A549 (cell line): Measurements from ENCODE around the gene TSTD1. TPM values are rescaled to one million over a fixed set of nuclear protein-coding genes. Genes with fewer than 3 reads are reported as not detected.
A peak's percentile ranks its signal among the peaks of the same experiment; 100 is the strongest.

Experiments used
- ATAC-seq, 2 experiments: fragments of 200-7000 bp in 1 of 2; fragments of >200 bp in 1 of 2; cut with Nextera tagmentation in 1 of 2; cut with Tn5 transposase in 1 of 2; 3 replicates each; pipeline versions ENCODE4 v1.8.0 to v1.9.1; 2018 to 2020; ENCODE audit warnings: mild to moderate bottlenecking in 1 of 2, moderate library complexity in 1 of 2
- CTCF ChIA-PET: fragments of 300-600 bp; sonication (Branson Sonifier 250); formaldehyde crosslinking; extraction: SDS; loops from one replicate; lab custom pipeline; 2021; ENCODE audit warnings: antibody characterized with exemption, inconsistent platforms; lab: Yijun Ruan, JAX
- POLR2A ChIA-PET: fragments of 350-600 bp; formaldehyde crosslinking; extraction: SDS; loops from one replicate; lab custom pipeline; 2021; ENCODE audit warnings: antibody characterized with exemption, inconsistent platforms; lab: Yijun Ruan, JAX
- DNase-seq, 2 experiments: peaks; one replicate each; pipeline versions ENCODE4 v3.0.0 to v3.0.0-alpha.2; 2011 to 2016; ENCODE audit warnings: low read depth in 1 of 2, low spot score in 1 of 2
- FAIRE-seq: peaks from 2 replicates; lab custom pipeline; 2011; peaks lifted over from hg19 to GRCh38; lab: Jason Lieb, UNC
- H3K27ac ChIP-seq, 2 experiments: fragments of >200 bp; sonication (Bioruptor Twin); formaldehyde crosslinking; 3 replicates each; pipeline ENCODE4 v1.5.1; 2016 to 2017
- H3K4me1 ChIP-seq: fragments of >200 bp; sonication (Bioruptor Twin); formaldehyde crosslinking; 3 replicates; pipeline ENCODE4 v1.6.1; 2016
- H3K4me2 ChIP-seq: fragments of >200 bp; sonication (Bioruptor Twin); formaldehyde crosslinking; 3 replicates; pipeline ENCODE4 v1.6.1; 2016
- H3K4me3 ChIP-seq: fragments of >200 bp; sonication (Bioruptor Twin); formaldehyde crosslinking; 3 replicates; pipeline ENCODE4 v1.5.1; 2016
- H3K9me3 ChIP-seq: fragments of >200 bp; sonication (Bioruptor Twin); formaldehyde crosslinking; 3 replicates; pipeline ENCODE4 v1.6.1; 2016
- CBX8 ChIP-seq: fragments of 200-600 bp; sonication (generic); IDR thresholded peaks from 2 replicates; pipeline ENCODE4 v1.6.1; 2016
- CEBPB ChIP-seq, 2 experiments: fragments of >200 bp in 1 of 2; sonication (Bioruptor Twin) in 1 of 2; formaldehyde crosslinking in 1 of 2; IDR thresholded peaks; 2 replicates each; pipeline ENCODE4 v1.6.1; 2012 to 2016
- CHD2 ChIP-seq: fragments of 150-350 bp; IDR thresholded peaks from 2 replicates; pipeline ENCODE4 v1.6.1; 2014; ENCODE audit warnings: low read length; ENCODE audit not compliant: partially characterized antibody
- CTCF ChIP-seq: fragments of >200 bp; sonication (Bioruptor Twin); formaldehyde crosslinking; IDR thresholded peaks from 3 replicates; pipeline ENCODE4 v1.5.1; 2016
- EHMT2 ChIP-seq: fragments of 200-600 bp; sonication (generic); IDR thresholded peaks from 2 replicates; pipeline ENCODE4 v1.6.1; 2016; ENCODE audit warnings: antibody characterized with exemption, low read depth, mild to moderate bottlenecking, moderate library complexity
- ELK1 ChIP-seq: fragments of 150-350 bp; IDR thresholded peaks from 2 replicates; pipeline ENCODE4 v1.6.1; 2014; ENCODE audit warnings: low read depth, mild to moderate bottlenecking, low read length
- EP300 ChIP-seq, 2 experiments: fragments of >200 bp; sonication (Bioruptor Twin); formaldehyde crosslinking; IDR thresholded peaks; 2 replicates in 1 of 2; 3 replicates in 1 of 2; pipeline ENCODE4 v1.6.1; 2016 to 2017
- ESRRA ChIP-seq: fragments of 150-350 bp; IDR thresholded peaks from 2 replicates; pipeline ENCODE4 v1.6.1; 2014; ENCODE audit warnings: mild to moderate bottlenecking, low read length, borderline replicate concordance
- FOSL2 ChIP-seq, 2 experiments: fragments of 450-650 bp in 1 of 2; fragments of >200 bp in 1 of 2; sonication (Bioruptor Twin) in 1 of 2; formaldehyde crosslinking; IDR thresholded peaks; 2 replicates each; pipeline versions ENCODE4 v1.5.0 to v1.6.1; 2016 to 2020; ENCODE audit warnings: mild to moderate bottlenecking in 1 of 2, moderate library complexity in 1 of 2
- HDAC2 ChIP-seq: fragments of 200-600 bp; sonication (generic); IDR thresholded peaks from 2 replicates; pipeline ENCODE4 v1.6.1; 2016
- HOXA7 ChIP-seq: fragments of 250-450 bp; sonication (Bioruptor Pico); IDR thresholded peaks from 2 replicates; pipeline ENCODE4 v1.5.0; 2020; ENCODE audit warnings: mild to moderate bottlenecking, moderate library complexity
- HOXB5 ChIP-seq: fragments of 250-450 bp; sonication (Bioruptor Pico); IDR thresholded peaks from 2 replicates; pipeline ENCODE4 v1.5.0; 2020; ENCODE audit warnings: mild to moderate bottlenecking, moderate library complexity
- JUN ChIP-seq, 2 experiments: fragments of >200 bp; sonication (Bioruptor Twin); formaldehyde crosslinking; IDR thresholded peaks; 2 replicates in 1 of 2; 3 replicates in 1 of 2; pipeline ENCODE4 v1.6.1; 2016 to 2017
- JUNB ChIP-seq: fragments of >200 bp; sonication (Bioruptor Twin); formaldehyde crosslinking; IDR thresholded peaks from 2 replicates; pipeline ENCODE4 v1.6.1; 2016
- MAX ChIP-seq: IDR thresholded peaks from 2 replicates; pipeline ENCODE4 v1.6.1; 2012
- MAZ ChIP-seq: fragments of 150-350 bp; IDR thresholded peaks from 2 replicates; pipeline ENCODE4 v1.6.1; 2014; ENCODE audit warnings: antibody characterized with exemption, low read depth, low read length, borderline replicate concordance
- MYC ChIP-seq: IDR thresholded peaks from 2 replicates; pipeline ENCODE4 v1.6.1; 2012; ENCODE audit warnings: mild to moderate bottlenecking, inconsistent platforms, low read length, improper control_type of control experiment, borderline replicate concordance
- PHF8 ChIP-seq: fragments of 200-600 bp; sonication (generic); IDR thresholded peaks from 2 replicates; pipeline ENCODE4 v1.6.1; 2016; ENCODE audit warnings: low read depth, mild to moderate bottlenecking, antibody characterized with exemption, moderate library complexity, borderline replicate concordance
- POLR2A ChIP-seq: IDR thresholded peaks from 2 replicates; pipeline ENCODE4 v1.6.1; 2012; ENCODE audit warnings: mild to moderate bottlenecking, low read length
- POLR2AphosphoS2 ChIP-seq: conservative IDR thresholded peaks from 2 replicates; pipeline ENCODE4 v1.6.1; 2012; ENCODE audit warnings: low read length, improper control_type of control experiment, inconsistent platforms
- RAD21 ChIP-seq, 2 experiments: fragments of >200 bp in 1 of 2; sonication (Bioruptor Twin) in 1 of 2; formaldehyde crosslinking in 1 of 2; IDR thresholded peaks in 1 of 2; conservative IDR thresholded peaks in 1 of 2; 2 replicates in 1 of 2; 3 replicates in 1 of 2; pipeline ENCODE4 v1.6.1; 2012 to 2018; ENCODE audit warnings: inconsistent platforms in 1 of 2
- RARB ChIP-seq: fragments of 250-450 bp; sonication (Bioruptor Pico); IDR thresholded peaks from 2 replicates; pipeline ENCODE4 v1.8.0; 2021; ENCODE audit warnings: mild to moderate bottlenecking, moderate library complexity
- ZFP36 ChIP-seq: fragments of 450-650 bp; IDR thresholded peaks from 2 replicates; pipeline ENCODE4 v1.6.1; 2014; ENCODE audit warnings: borderline replicate concordance; ENCODE audit not compliant: partially characterized antibody
- WGBS: methylation state at CpG from one replicate; pipeline ENCODE4 v1.1.6; 2017; ENCODE audit errors: missing lambda C conversion rate; 5-methylcytosine and 5-hydroxymethylcytosine counted together
- polyA plus RNA-seq, 4 experiments: library from polyadenylated mRNA; depleted of rRNA in 3 of 4; stranded (reverse); fragments of >200 nt; fragmentation: RNase III in 1 of 4; extraction: RNeasy Plus Mini Kit Qiagen cat#74134 plus additional on column Dnase treatment in 1 of 4; gene quantifications; 2 replicates in 3 of 4; 3 replicates in 1 of 4; pipeline ENCODE4 v1.2.3, GENCODE V29; 2011 to 2017
- TF ChIP-seq, protein P1 (sequence below): IDR thresholded peaks from 2 replicates; pipeline ENCODE4 v1.6.1; 2012
- TF ChIP-seq, protein P2 (sequence below): fragments of 250-450 bp; sonication (Bioruptor Pico); IDR thresholded peaks from 2 replicates; pipeline ENCODE4 v1.5.0; 2020; ENCODE audit warnings: low read depth, mild to moderate bottlenecking, moderate library complexity
- TF ChIP-seq, protein P3 (sequence below): fragments of >200 bp; sonication (Bioruptor Twin); formaldehyde crosslinking; IDR thresholded peaks from 3 replicates; pipeline ENCODE4 v1.6.1; 2016

The TSTD1 gene
- polyA plus RNA-seq, 2 of the 4 experiments (the other 2 are of a cell fraction), result 0.17 TPM; not detected in 1

- DNase-seq (peak; percentile 69 to 91), FAIRE-seq (peak; percentile 23), ATAC-seq (peak; percentile 90 to 91)
- 31% methylated on average over 6 of the region's 8 CpGs for WGBS
- ChIA-PET CTCF (interaction anchor here (1.2 to 12.7 kb wide), 5 partner anchors 9 to 24 kb away, joined by 4 to 167 read pairs (median 6); partner anchors contain the start of gene KLHDC9), POLR2A (interaction anchor here (1.6 kb wide), 1 partner anchor 38 kb away, joined by 3 read pairs; no protein-coding TSS in a partner anchor)
- TF ChIP-seq, protein P1, sequence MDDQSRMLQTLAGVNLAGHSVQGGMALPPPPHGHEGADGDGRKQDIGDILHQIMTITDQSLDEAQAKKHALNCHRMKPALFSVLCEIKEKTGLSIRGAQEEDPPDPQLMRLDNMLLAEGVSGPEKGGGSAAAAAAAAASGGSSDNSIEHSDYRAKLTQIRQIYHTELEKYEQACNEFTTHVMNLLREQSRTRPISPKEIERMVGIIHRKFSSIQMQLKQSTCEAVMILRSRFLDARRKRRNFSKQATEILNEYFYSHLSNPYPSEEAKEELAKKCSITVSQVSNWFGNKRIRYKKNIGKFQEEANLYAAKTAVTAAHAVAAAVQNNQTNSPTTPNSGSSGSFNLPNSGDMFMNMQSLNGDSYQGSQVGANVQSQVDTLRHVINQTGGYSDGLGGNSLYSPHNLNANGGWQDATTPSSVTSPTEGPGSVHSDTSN, result no peak
- TF ChIP-seq HDAC2 (no peak), PHF8 (no peak), ELK1 (no peak), POLR2A (peak; percentile 16; the same call in 1 of the 2 replicates), JUN (IDR thresholded peaks at IDR 0.05) (peak; percentile 46 to 71; a peak in 2 of 5 replicates), RARB (CRISPR knock-in tag) (0 out of 2 replicates have a peak, but pooled peaks have one; percentile 35), JUNB (peak; percentile 60), CBX8 (no peak), CEBPB (IDR thresholded peaks at IDR 0.05) (peak; percentile 80 to 94), MYC (peak; percentile 58), HOXA7 (CRISPR knock-in tag) (no peak), HOXB5 (CRISPR knock-in tag) (no peak), EHMT2 (no peak), ZFP36 (no peak), MAZ (no peak), POLR2AphosphoS2 (no peak), EP300 (IDR thresholded peaks at IDR 0.05) (peak in 1 of 2 experiments; percentile 12; a peak in 1 of 5 replicates), CTCF (no peak), CHD2 (no peak), FOSL2 (IDR thresholded peaks at IDR 0.05) (peak; percentile 73; the same call in 1 of the 2 replicates), FOSL2 (CRISPR knock-in tag; IDR thresholded peaks at IDR 0.05) (peak; percentile 88), RAD21 (conservative IDR thresholded peaks at IDR 0.05 in 1 of 2, IDR thresholded peaks at IDR 0.05 in 1 of 2) (peak in 1 of 2 experiments; percentile 35; a peak in 2 of 5 replicates), ESRRA (peak; percentile 6; the same call in 1 of the 2 replicates), MAX (peak; percentile 66; the same call in 1 of the 2 replicates)
- TF ChIP-seq, protein P2, sequence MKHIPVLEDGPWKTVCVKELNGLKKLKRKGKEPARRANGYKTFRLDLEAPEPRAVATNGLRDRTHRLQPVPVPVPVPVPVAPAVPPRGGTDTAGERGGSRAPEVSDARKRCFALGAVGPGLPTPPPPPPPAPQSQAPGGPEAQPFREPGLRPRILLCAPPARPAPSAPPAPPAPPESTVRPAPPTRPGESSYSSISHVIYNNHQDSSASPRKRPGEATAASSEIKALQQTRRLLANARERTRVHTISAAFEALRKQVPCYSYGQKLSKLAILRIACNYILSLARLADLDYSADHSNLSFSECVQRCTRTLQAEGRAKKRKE (CRISPR knock-in tag), result no peak
- TF ChIP-seq, protein P3, sequence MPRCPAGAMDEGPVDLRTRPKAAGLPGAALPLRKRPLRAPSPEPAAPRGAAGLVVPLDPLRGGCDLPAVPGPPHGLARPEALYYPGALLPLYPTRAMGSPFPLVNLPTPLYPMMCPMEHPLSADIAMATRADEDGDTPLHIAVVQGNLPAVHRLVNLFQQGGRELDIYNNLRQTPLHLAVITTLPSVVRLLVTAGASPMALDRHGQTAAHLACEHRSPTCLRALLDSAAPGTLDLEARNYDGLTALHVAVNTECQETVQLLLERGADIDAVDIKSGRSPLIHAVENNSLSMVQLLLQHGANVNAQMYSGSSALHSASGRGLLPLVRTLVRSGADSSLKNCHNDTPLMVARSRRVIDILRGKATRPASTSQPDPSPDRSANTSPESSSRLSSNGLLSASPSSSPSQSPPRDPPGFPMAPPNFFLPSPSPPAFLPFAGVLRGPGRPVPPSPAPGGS, result 0 out of 3 replicates have a peak, but pooled peaks have one; percentile 10
- no peak overlapping the region for H3K4me3 ChIP-seq
- H3K27ac ChIP-seq, result peak overlapping the region; percentile 88
- H3K4me1 ChIP-seq, result peaks cover 56% of the 10 kb centered on the region
- peak overlapping the region; percentile 69 for H3K4me2 ChIP-seq
- no peaks in the 10 kb centered on the region for H3K9me3 ChIP-seq
Observed at GRCh38 chr1:161082996-161083747, 44.4 kb upstream of the TSTD1 start.
